ENCODE data around the gene MADCAM1. TPM values are rescaled to one million over a fixed set of nuclear protein-coding genes. Genes with fewer than 3 reads are reported as not detected.

The MADCAM1 gene
- total and polyA plus RNA-seq, 2 of the 8 experiments (the other 6 are each of a cell fraction or from before 2014, with no cell fraction given), result 2.3 to 3.0 TPM

- FAIRE-seq (no peak), DNase-seq (ENCODE audit: low read depth in 1 of 2, low spot score in 2 of 2) (no peak)
- H3K9ac ChIP-seq (replicated peaks in 1 of 4; ENCODE audit: extremely low read depth in 1 of 4, low read depth in 3 of 4, low read length in 3 of 4), result no peak overlapping the region
- no peak overlapping the region for H2BK120ac ChIP-seq (replicated peaks; ENCODE audit: low read depth, low read length)
- no peaks in the 10 kb centered on the region for H3K79me1 ChIP-seq (ENCODE audit: low read depth, low read length)
- H3K36me3 ChIP-seq (ENCODE audit: control insufficient read depth in 2 of 4, insufficient read depth in 4 of 4, low read length in 3 of 4), result no peaks in the 10 kb centered on the region
- H3K27me3 ChIP-seq (replicated peaks in 1 of 4; ENCODE audit: control insufficient read depth in 3 of 4, extremely low read depth in 1 of 4, insufficient read depth in 3 of 4, low read length in 3 of 4), result no peaks in the 10 kb centered on the region
- TF ChIP-seq CTBP2 (IDR thresholded peaks at IDR 0.05; ENCODE audit: borderline replicate concordance, insufficient read depth, insufficient read length, low read length) (no peak), KDM1A (IDR thresholded peaks at IDR 0.05; ENCODE audit: borderline replicate concordance, low read length) (0 out of 2 replicates have a peak, but pooled peaks have one; percentile 39), TCF12 (IDR thresholded peaks at IDR 0.05; ENCODE audit: low read depth, low read length) (no peak)
- no peak overlapping the region for H2BK15ac ChIP-seq (ENCODE audit: low read length)
- no peak overlapping the region for H3K27ac ChIP-seq (ENCODE audit: low read depth, low read length)
- H3K4ac ChIP-seq (replicated peaks; ENCODE audit: insufficient read length, low read depth, low read length), result no peak overlapping the region
- no peak overlapping the region for H3K14ac ChIP-seq (ENCODE audit: insufficient read length)
- H4K20me1 ChIP-seq (replicated peaks in 1 of 2; ENCODE audit: control insufficient read depth in 1 of 2, insufficient read depth in 2 of 2, low read length in 2 of 2), result peaks cover 2 to 4% of the 10 kb centered on the region in 2 experiments
- CTCF ChIA-PET (ENCODE audit: partially characterized antibody), result interaction anchor here (0.7 to 1.5 kb wide), 3 partner anchors 8 to 57 kb away, joined by 3 to 4 read pairs (median 4); no protein-coding TSS in a partner anchor
- H3K18ac ChIP-seq (ENCODE audit: extremely low read depth, low read length), result no peak overlapping the region
- 88% methylated on average over 27 of the region's 52 CpGs; no CpG with 5 or more reads in 1 of the 2 experiments for WGBS, 2 experiments (ENCODE audit: extremely low coverage in 1 of 2, insufficient coverage in 1 of 2, insufficient read length in 1 of 2, insufficient replicate concordance in 2 of 2, low coverage in 1 of 2, low lambda C conversion rate in 2 of 2, missing lambda C conversion rate in 1 of 2)
- no peak overlapping the region for H4K91ac ChIP-seq (replicated peaks; ENCODE audit: insufficient read length, low read length)
- no peak overlapping the region for H3K4me2 ChIP-seq (ENCODE audit: insufficient read depth in 1 of 2, low read depth in 2 of 2, low read length in 2 of 2)
- H3K23ac ChIP-seq (ENCODE audit: insufficient read length), result no peak overlapping the region
- H3K56ac ChIP-seq (replicated peaks; ENCODE audit: insufficient read length, low read depth, low read length), result no peak overlapping the region
- no peaks in the 10 kb centered on the region for H3K79me2 ChIP-seq (ENCODE audit: control insufficient read depth in 1 of 2, insufficient read depth in 2 of 2, low read length in 2 of 2)
- no peak overlapping the region for H2BK12ac ChIP-seq (ENCODE audit: low read depth, low read length)
- H3K4me1 ChIP-seq (replicated peaks in 1 of 4; ENCODE audit: control insufficient read depth in 3 of 4, insufficient read depth in 4 of 4, low read length in 3 of 4), result peaks cover 0 to 3% (median under 1%) of the 10 kb centered on the region in 4 experiments; a peak in 3 of 7 replicates
- no peak overlapping the region for H2AK5ac ChIP-seq (ENCODE audit: low read depth, low read length)
- H3K4me3 ChIP-seq (ENCODE audit: extremely low read depth in 1 of 4, insufficient read depth in 2 of 4, low read depth in 3 of 4, low read length in 4 of 4), result no peak overlapping the region
- H2AFZ ChIP-seq (ENCODE audit: low read length), result no peak overlapping the region
- no peak overlapping the region for H4K8ac ChIP-seq (ENCODE audit: extremely low read depth, insufficient read depth, low read length)
- no peak overlapping the region for H2BK5ac ChIP-seq (ENCODE audit: low read depth, low read length)
- no peak overlapping the region for H2BK20ac ChIP-seq (ENCODE audit: low read length)
- no peaks in the 10 kb centered on the region for H3K9me3 ChIP-seq (ENCODE audit: insufficient read depth in 2 of 2, low read depth in 1 of 2, low read length in 1 of 2)
- H4K5ac ChIP-seq (ENCODE audit: insufficient read length, low read depth, low read length), result no peak overlapping the region
- POLR2A ChIA-PET (ENCODE audit: partially characterized antibody), result interaction anchor here (1.5 to 7.3 kb wide), 4 partner anchors 10 to 25 kb away, joined by 3 to 40 read pairs (median 6); partner anchors contain the start of gene CDC34
- H3K23me2 ChIP-seq (ENCODE audit: low read depth, low read length), result peaks cover 3% of the 10 kb centered on the region; the same call in 1 of the 2 replicates
Observed at GRCh38 chr19:548886-549830, 52.9 kb downstream of the MADCAM1 start.
